ENCODE measurements around the gene APPBP2.
A peak's percentile ranks its signal among the peaks of the same experiment; 100 is the strongest.
"Not testable (repeated sequence)": the region's sequence is repeated elsewhere in the genome, so short reads cannot be mapped to it uniquely, and the experiment has no call there.

The APPBP2 gene

GRCh38 chr17:60525685-60526514, at the start of gene APPBP2:
APPBP2 (minus strand) TSS chr17:60526242; CDS start chr17:60525931, 311 bp downstream.
- peak; percentile 63 for DNase-seq (ENCODE audit: low read depth)

- DNase-seq (ENCODE audit: low read depth), result no peak
These were observed 47.4 kb upstream of the APPBP2 start for GRCh38 chr17:60573236-60574051.

- no peak for DNase-seq (ENCODE audit: low read depth)
These were observed 39.2 kb upstream of the APPBP2 start for GRCh38 chr17:60565233-60565632.

GRCh38 chr17:60563743-60564142, 37.7 kb upstream of the APPBP2 start:
- DNase-seq (ENCODE audit: low read depth), result no peak

- DNase-seq (ENCODE audit: low read depth), result no peak
These were observed 36.4 kb upstream of the APPBP2 start for GRCh38 chr17:60562421-60562820.

GRCh38 chr17:60560860-60561257, 34.8 kb upstream of the APPBP2 start:
- no peak for DNase-seq (ENCODE audit: low read depth)

GRCh38 chr17:60559995-60560859, 34.2 kb upstream of the APPBP2 start:
- DNase-seq (ENCODE audit: low read depth), result no peak

GRCh38 chr17:60559659-60559994, 33.6 kb upstream of the APPBP2 start:
- DNase-seq (ENCODE audit: low read depth), result no peak

GRCh38 chr17:60557805-60558204, 31.8 kb upstream of the APPBP2 start:
- no peak for DNase-seq (ENCODE audit: low read depth)

- DNase-seq (ENCODE audit: low read depth), result no peak
These were observed 29.7 kb upstream of the APPBP2 start for GRCh38 chr17:60555786-60556185.

- no peak for DNase-seq (ENCODE audit: low read depth)
These were observed 28.3 kb upstream of the APPBP2 start for GRCh38 chr17:60554377-60554788.

- not testable (repeated sequence) for DNase-seq (ENCODE audit: low read depth)
These were observed 26.2 kb upstream of the APPBP2 start for GRCh38 chr17:60552255-60552654.

- DNase-seq (ENCODE audit: low read depth), result no peak
These were observed 22.9 kb upstream of the APPBP2 start for GRCh38 chr17:60548990-60549389.

- DNase-seq (ENCODE audit: low read depth), result no peak
These were observed 19.6 kb upstream of the APPBP2 start for GRCh38 chr17:60545465-60546191.

GRCh38 chr17:60542071-60542470, 16.0 kb upstream of the APPBP2 start:
- no peak for DNase-seq (ENCODE audit: low read depth)

GRCh38 chr17:60540460-60540859, 14.4 kb upstream of the APPBP2 start:
- no peak for DNase-seq (ENCODE audit: low read depth)

- no peak for DNase-seq (ENCODE audit: low read depth)
These were observed 13.8 kb upstream of the APPBP2 start for GRCh38 chr17:60539807-60540206.

GRCh38 chr17:60538726-60539125, 12.7 kb upstream of the APPBP2 start:
- DNase-seq (ENCODE audit: low read depth), result no peak

GRCh38 chr17:60535382-60536279, 9.6 kb upstream of the APPBP2 start:
- no peak for DNase-seq (ENCODE audit: low read depth)

GRCh38 chr17:60534613-60535157, 8.6 kb upstream of the APPBP2 start:
- DNase-seq (ENCODE audit: low read depth), result no peak
